ENCODE results near the gene NR3C1.

- TF ChIP-seq CTCF (IDR thresholded peaks at IDR 0.05; ENCODE audit: poor library complexity): no peak
- TF ChIP-seq EZH2 (IDR thresholded peaks at IDR 0.05; ENCODE audit: borderline replicate concordance): no peak
Observed at GRCh38 chr5:143341807-143342570, 61.5 kb downstream of the NR3C1 start.
